Right cardiac atrium (tissue), 5 donors: ENCODE data around the gene DOCK11. TPM values are rescaled to one million over a fixed set of nuclear protein-coding genes. Genes with fewer than 3 reads are reported as not detected.
"Not testable (repeated sequence)": the region's sequence is repeated elsewhere in the genome, so short reads cannot be mapped to it uniquely, and the experiment has no call there.

ENCODE experiments used
- ATAC-seq, 2 donors: fragments of 200-7000 bp; cut with Tn5 transposase; one replicate each; pipeline versions ENCODE4 v1.8.0 to v1.9.1; 2020; ENCODE audit warnings: moderate library complexity in 2 of 2, mild to moderate bottlenecking in 1 of 2
- DNase-seq, 3 donors: peaks; one replicate each; pipeline ENCODE4 v3.0.0-alpha.2; 2020
- H3K27ac ChIP-seq: one replicate; pipeline ENCODE4 v1.5.1; 2013; ENCODE audit warnings: mild to moderate bottlenecking, low read length, control low read depth, moderate library complexity
- H3K27me3 ChIP-seq: one replicate; pipeline ENCODE4 v1.6.1; 2013; ENCODE audit not compliant: control insufficient read depth, insufficient read depth
- H3K4me1 ChIP-seq: one replicate; pipeline ENCODE4 v1.6.1; 2013; ENCODE audit warnings: low read length; ENCODE audit not compliant: control insufficient read depth, insufficient read depth
- H3K4me3 ChIP-seq: one replicate; pipeline ENCODE4 v1.5.1; 2013; ENCODE audit warnings: low read length, control low read depth
- H3K9me3 ChIP-seq: one replicate; pipeline ENCODE4 v1.6.1; 2013; ENCODE audit warnings: low read length; ENCODE audit not compliant: control insufficient read depth
- WGBS: extraction: QIAGEN DNeasy Blood & Tissue Kit; methylation state at CpG from one replicate; pipeline ENCODE4 v1.1.7; 2013; 5-methylcytosine and 5-hydroxymethylcytosine counted together
- intact Hi-C, 4 donors: fragments of 100-400 bp; cut with DNase I; formaldehyde crosslinking; loops; one replicate each; pipeline versions ENCODE4 v1.11.0 to v1.14.0; 2022 to 2023
- polyA plus RNA-seq: library from polyadenylated mRNA; stranded (reverse); fragments of 200-250 nt; gene quantifications from one replicate; pipeline ENCODE4 v1.2.3, GENCODE V29; 2013
- total RNA-seq, 4 donors: library from RNA; stranded (reverse); fragmentation: NEBNext Ultra II Directional; extraction: Animal tissue kit (Norgen Biotek cat#: 25700); gene quantifications; one replicate each; pipeline ENCODE4 v1.2.1, GENCODE V29; 2021
- donor health status: healthy with polysubstance abuse.
- donor health status: DM: no; HTN: yes; CAD: no.
- donor health status: DM: no; HTN: no; CAD: no.
- donor health status: DM: no; HTN: yes; CAD: no; lungs with severe emphysema.
- donor health status: DM: yes; HTN: yes; CAD: no.

Gene DOCK11
- total and polyA plus RNA-seq, 5 donors: 3.3 to 8.5 (median 6.0) TPM

GRCh38 chrX:118706681-118707080 lies 211.1 kb downstream of the DOCK11 start:
- no peak overlapping the region for H3K4me3 ChIP-seq
- intact Hi-C loops: no loop called here

GRCh38 chrX:118714521-118714920 lies 218.9 kb downstream of the DOCK11 start:
- H3K27ac ChIP-seq: no peak overlapping the region
- H3K4me3 ChIP-seq: no peak overlapping the region
- ATAC-seq: no peak
- intact Hi-C loops: no loop called here
- no peaks in the 10 kb centered on the region for H3K27me3 ChIP-seq
- no peaks in the 10 kb centered on the region for H3K4me1 ChIP-seq
- no peak for DNase-seq
- no peaks in the 10 kb centered on the region for H3K9me3 ChIP-seq
- WGBS: 84% methylated on average over 1 of the region's 1 CpG

More at GRCh38 chrX:118706681-118707080, 211.1 kb downstream of the DOCK11 start:
- DNase-seq (no peak), ATAC-seq (no peak)
- no peak overlapping the region for H3K27ac ChIP-seq
- WGBS: 86% methylated on average over 4 of the region's 4 CpGs
- H3K9me3 ChIP-seq: no peaks in the 10 kb centered on the region
- H3K4me1 ChIP-seq: no peaks in the 10 kb centered on the region
- no peaks in the 10 kb centered on the region for H3K27me3 ChIP-seq

DNA sequence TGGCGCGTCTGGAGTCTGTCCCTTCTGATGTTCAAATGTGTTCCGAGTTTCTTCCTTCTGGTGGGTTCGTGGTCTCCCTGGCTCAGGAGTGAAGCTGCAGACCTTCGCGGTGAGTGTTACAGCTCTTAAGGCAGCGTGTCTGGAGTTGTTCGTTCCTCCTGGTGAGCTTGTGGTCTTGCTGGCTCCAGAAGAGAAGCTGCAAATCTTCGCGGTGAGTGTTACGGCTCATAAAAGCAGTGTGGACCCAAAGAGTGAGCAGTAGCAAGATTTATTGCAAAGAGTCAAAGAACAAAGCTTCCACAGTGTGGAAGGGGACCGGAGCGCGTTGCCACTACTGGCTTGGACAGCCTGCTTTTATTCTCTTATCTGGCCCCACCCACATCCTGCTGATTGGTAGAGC lies 220.3 kb downstream of the DOCK11 start:
- intact Hi-C loops, H3K4me1 ChIP-seq, H3K9me3 ChIP-seq, ATAC-seq, H3K27ac ChIP-seq, DNase-seq, H3K4me3 ChIP-seq, H3K27me3 ChIP-seq: not testable (repeated sequence)
- whole genome bisulfite sequencing: 87% methylated on average over 14 of the region's 14 CpGs

DNA sequence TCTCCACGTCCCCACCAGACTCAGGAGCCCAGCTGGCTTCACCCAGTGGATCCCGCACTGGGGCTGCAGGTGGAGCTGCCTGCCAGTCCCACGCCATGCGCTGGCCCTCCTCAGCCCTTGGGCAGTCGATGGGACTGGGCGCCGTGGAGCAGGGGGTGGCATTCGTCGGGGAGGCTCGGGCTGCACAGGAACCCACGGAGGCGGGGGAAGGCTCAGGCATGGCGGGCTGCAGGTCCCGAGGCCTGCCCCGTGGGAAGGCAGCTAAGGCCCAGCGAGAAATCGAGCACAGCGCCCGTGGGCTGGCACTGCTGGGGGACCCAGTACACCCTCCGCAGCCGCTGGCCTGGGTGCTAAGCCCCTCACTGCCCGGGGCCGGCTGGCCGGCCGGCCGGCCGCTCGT lies 221.2 kb downstream of the DOCK11 start:
- not testable (repeated sequence) for ATAC-seq

DNA sequence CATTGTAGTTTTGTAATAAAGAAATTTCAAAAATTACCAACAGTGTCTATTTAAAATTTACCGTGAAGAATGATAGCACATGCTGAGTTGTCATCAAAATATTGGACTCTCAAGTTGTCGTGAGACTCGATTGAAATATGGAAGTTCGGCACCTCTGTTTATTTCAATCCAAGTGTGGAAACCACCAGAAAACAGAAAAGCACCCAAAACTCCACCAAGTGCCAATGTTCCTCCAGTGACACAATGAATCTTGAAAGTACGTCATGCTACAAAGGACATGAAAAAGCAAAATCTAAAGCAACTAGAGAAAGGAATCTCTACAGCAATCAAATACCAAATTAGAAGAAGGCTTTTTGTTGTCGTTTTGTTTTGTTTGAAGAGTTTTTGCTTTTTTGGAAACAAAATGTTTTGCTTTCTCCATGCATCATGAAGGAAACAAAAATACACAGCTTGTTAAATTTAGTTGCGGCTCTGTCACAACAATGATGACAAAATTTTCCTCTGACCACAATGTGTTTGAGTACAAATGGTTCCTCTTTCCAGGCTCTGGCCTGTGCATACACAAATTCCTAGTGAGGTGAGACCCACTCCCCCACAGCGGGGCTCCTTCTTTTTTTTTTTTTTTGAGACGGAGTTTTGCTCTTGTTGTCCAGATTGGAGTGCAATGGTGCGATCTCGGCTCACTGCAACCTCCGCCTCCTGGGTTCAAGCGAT lies 222.2 kb downstream of the DOCK11 start:
- no peaks in the 10 kb centered on the region for H3K4me1 ChIP-seq
- H3K27ac ChIP-seq: no peak overlapping the region
- no peaks in the 10 kb centered on the region for H3K27me3 ChIP-seq
- no peaks in the 10 kb centered on the region for H3K9me3 ChIP-seq
- intact Hi-C loops: no loop called here
- no peak overlapping the region for H3K4me3 ChIP-seq
- DNase-seq (no peak), ATAC-seq (peak in 1 of 2 donors; percentile 32)
- 84% methylated on average over 13 of the region's 13 CpGs for WGBS

More for the DNA sequence above, 221.2 kb downstream of the DOCK11 start:
- DNase-seq, H3K9me3 ChIP-seq, H3K4me1 ChIP-seq, H3K27ac ChIP-seq, H3K4me3 ChIP-seq, H3K27me3 ChIP-seq, intact Hi-C loops: not testable (repeated sequence)
- WGBS: 97% methylated on average over 28 of the region's 28 CpGs

DNA sequence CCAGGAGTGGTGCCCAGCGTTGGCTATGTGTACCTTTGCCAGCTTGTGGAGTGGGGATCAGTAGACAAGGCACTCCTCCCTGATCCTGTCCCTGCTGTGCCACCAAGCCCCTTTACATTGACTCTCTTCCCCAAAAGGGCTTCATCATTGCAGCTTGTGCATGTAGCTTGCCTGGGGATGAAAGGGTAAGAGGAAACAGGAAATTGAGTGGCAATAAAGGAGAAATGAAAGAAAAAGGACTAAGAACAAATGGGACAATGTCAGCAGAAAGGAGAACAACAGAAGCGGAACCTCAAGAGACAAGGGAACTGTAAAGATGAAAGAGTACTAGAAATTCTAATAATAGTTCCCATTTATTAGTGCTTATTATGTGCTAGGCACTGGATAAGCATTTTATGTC lies 223.1 kb downstream of the DOCK11 start:
- 88% methylated on average over 2 of the region's 2 CpGs for WGBS
- no peaks in the 10 kb centered on the region for H3K27me3 ChIP-seq
- H3K4me1 ChIP-seq: no peaks in the 10 kb centered on the region
- H3K27ac ChIP-seq: no peak overlapping the region
- ATAC-seq (peak in 1 of 2 donors; percentile 28), DNase-seq (no peak)
- intact Hi-C loops: no loop called here
- H3K9me3 ChIP-seq: no peaks in the 10 kb centered on the region
- H3K4me3 ChIP-seq: no peak overlapping the region

GRCh38 chrX:118720058-118720707 lies 224.6 kb downstream of the DOCK11 start:
- Histone ChIP-seq H3K4me1 (no peaks in the 10 kb centered on the region), H3K27ac (no peak overlapping the region), H3K27me3 (no peaks in the 10 kb centered on the region), H3K9me3 (no peaks in the 10 kb centered on the region), H3K4me3 (no peak overlapping the region)
- WGBS: 87% methylated on average over 3 of the region's 3 CpGs
- no peak for DNase-seq
- ATAC-seq: no peak
- intact Hi-C loops: no loop called here

DNA sequence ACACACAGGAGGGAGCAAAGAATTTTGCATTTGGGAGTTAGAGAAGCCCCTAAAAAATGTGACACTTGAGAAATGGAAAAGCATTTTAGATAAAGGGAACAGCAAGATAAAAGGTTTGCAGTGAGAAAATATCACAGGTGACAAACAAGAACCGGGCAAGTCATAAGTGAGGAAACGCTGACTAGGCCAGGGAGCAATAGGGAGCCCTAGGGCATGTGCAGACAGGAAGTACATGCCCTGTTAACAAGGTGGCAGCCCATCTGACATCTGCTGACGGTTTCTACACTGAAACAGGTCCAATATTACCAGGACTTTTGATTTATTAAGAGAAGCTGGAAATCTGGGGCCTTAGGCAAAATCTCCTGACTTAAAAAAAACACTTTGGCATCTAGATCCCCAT lies 227.8 kb downstream of the DOCK11 start:
- no peak overlapping the region for H3K4me3 ChIP-seq
- DNase-seq: no peak
- H3K4me1 ChIP-seq: peaks cover 2% of the 10 kb centered on the region
- H3K27me3 ChIP-seq: no peaks in the 10 kb centered on the region
- no peak overlapping the region for H3K27ac ChIP-seq
- H3K9me3 ChIP-seq: no peaks in the 10 kb centered on the region
- no peak for ATAC-seq
- intact Hi-C loops: no loop called here
- WGBS: 82% methylated on average over 3 of the region's 3 CpGs

GRCh38 chrX:118724365-118724764 lies 228.8 kb downstream of the DOCK11 start:
- intact Hi-C loops: no loop called here
- 82% methylated on average over 5 of the region's 5 CpGs for WGBS
- DNase-seq (no peak), ATAC-seq (no peak)
- Histone ChIP-seq H3K27ac (no peak overlapping the region), H3K27me3 (no peaks in the 10 kb centered on the region), H3K9me3 (no peaks in the 10 kb centered on the region), H3K4me1 (peaks cover 2% of the 10 kb centered on the region), H3K4me3 (no peak overlapping the region)

DNA sequence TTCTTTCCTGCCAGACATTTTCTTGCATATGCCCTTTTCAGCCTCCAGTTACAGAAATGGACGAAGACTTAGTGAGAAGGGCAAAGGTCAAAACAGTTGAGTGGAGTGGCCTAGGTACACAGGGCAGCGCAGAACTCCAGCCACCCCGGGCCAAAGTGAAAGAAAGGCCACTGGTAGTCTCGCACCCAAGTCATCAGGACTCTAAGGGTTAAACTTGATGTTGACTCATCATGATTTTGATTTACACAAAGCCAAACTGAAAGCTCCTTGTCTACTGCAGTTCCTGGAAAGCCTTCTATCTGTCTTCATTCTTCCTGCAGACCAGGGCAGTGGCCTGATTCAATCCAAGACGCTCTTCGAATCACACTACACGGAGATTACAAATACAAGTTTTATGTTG lies 229.2 kb downstream of the DOCK11 start:
- Histone ChIP-seq H3K4me3 (no peak overlapping the region), H3K27ac (no peak overlapping the region), H3K27me3 (no peaks in the 10 kb centered on the region), H3K4me1 (peaks cover 2% of the 10 kb centered on the region), H3K9me3 (no peaks in the 10 kb centered on the region)
- DNase-seq: no peak
- 65% methylated on average over 7 of the region's 7 CpGs for WGBS
- intact Hi-C loops: no loop called here
- ATAC-seq: no peak

DNA sequence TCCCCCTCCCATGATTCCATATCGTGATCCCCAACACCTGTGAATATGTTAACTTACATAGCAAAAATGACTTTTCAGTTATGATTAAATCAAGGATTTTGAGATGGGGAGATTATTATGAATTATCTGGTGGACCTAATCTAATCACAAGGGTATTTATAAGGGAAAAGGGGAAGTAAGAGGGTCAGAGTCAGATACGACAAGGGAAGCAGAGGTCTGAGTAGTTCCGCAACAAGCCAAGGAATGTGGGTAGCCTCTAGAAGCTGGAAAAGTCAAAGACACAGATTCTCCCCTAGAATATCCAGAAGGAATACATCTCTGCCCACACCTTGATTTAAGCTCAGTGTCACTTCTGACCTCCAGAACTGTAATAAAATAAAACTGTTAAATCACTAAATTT lies 230.8 kb downstream of the DOCK11 start:
- WGBS: 80% methylated on average over 3 of the region's 3 CpGs
- no peak overlapping the region for H3K4me3 ChIP-seq
- DNase-seq: no peak
- intact Hi-C loops: no loop called here
- H3K4me1 ChIP-seq: peaks cover 2% of the 10 kb centered on the region
- no peaks in the 10 kb centered on the region for H3K27me3 ChIP-seq
- no peaks in the 10 kb centered on the region for H3K9me3 ChIP-seq
- ATAC-seq: no peak
- H3K27ac ChIP-seq: peak overlapping the region; percentile 42
